ENCODE measurements around the gene FYCO1. TPM values are rescaled to one million over a fixed set of nuclear protein-coding genes. Genes with fewer than 3 reads are reported as not detected.

FYCO1 gene
- total and polyA plus RNA-seq, 9 of the 15 experiments (the other 6 are each of a cell fraction or from before 2014, with no cell fraction given): 2.1 to 13.8 (median 7.4) TPM

- no peak for TF ChIP-seq THAP12 (CRISPR knock-in tag; IDR thresholded peaks at IDR 0.05)
- no peak for TF ChIP-seq SP1 (CRISPR knock-in tag; IDR thresholded peaks at IDR 0.05)
- TF ChIP-seq ARID3B (CRISPR knock-in tag; IDR thresholded peaks at IDR 0.05; ENCODE audit: borderline replicate concordance): no peak
- TF ChIP-seq CREB3L1 (IDR thresholded peaks at IDR 0.05; ENCODE audit: borderline replicate concordance, low read depth): no peak
- no peak for TF ChIP-seq SOX6 (IDR thresholded peaks at IDR 0.05)
- TF ChIP-seq ZNF280B (CRISPR knock-in tag; IDR thresholded peaks at IDR 0.05): no peak
Measured at GRCh38 chr3:46010519-46011113, 15.0 kb upstream of the FYCO1 start (continued).

Measured in K562 (cell line).